Body of pancreas (tissue), 4 donors: Measurements from ENCODE around the gene POLE4.

Source experiments
- POLR2A ChIP-seq, 3 donors: fragments of 450-650 bp; IDR thresholded peaks; one replicate each; pipeline ENCODE4 v1.6.1; 2016; ENCODE audit warnings: antibody characterized with exemption in 3 of 3, mild to moderate bottlenecking in 2 of 3
- TF ChIP-seq, protein P1 (sequence below), 7 experiments: fragments of 450-650 bp in 4 of 7; fragments of 200-600 bp in 3 of 7; sonication (generic) in 3 of 7; IDR thresholded peaks; one replicate each; pipeline ENCODE4 v1.5.1; 2016 to 2019; ENCODE audit warnings: antibody characterized with exemption in 7 of 7

DNA sequence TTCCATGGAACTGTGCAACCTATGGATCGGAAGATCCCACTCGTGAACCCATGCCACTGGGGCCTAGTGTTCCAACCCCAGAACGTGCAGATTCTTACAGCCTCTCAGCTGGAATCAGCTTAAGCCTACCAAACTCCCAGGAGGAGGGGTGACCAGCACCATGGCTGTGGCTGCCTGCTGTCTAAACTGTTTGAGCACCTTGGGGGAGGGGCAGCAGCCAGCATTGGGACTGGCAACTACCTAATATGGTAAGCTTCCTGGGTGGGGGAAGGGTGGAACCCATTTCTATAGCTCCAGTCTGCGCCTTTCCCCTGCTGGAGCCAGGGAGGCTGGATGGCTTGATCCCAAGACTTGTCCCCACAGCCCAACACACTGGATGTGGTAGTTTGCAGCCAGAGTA, 10.7 kb upstream of the POLE4 start:
- TF ChIP-seq, protein P1, sequence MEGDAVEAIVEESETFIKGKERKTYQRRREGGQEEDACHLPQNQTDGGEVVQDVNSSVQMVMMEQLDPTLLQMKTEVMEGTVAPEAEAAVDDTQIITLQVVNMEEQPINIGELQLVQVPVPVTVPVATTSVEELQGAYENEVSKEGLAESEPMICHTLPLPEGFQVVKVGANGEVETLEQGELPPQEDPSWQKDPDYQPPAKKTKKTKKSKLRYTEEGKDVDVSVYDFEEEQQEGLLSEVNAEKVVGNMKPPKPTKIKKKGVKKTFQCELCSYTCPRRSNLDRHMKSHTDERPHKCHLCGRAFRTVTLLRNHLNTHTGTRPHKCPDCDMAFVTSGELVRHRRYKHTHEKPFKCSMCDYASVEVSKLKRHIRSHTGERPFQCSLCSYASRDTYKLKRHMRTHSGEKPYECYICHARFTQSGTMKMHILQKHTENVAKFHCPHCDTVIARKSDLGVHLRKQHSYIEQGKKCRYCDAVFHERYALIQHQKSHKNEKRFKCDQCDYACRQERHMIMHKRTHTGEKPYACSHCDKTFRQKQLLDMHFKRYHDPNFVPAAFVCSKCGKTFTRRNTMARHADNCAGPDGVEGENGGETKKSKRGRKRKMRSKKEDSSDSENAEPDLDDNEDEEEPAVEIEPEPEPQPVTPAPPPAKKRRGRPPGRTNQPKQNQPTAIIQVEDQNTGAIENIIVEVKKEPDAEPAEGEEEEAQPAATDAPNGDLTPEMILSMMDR (IDR thresholded peaks at IDR 0.05): no peak
- no peak for TF ChIP-seq POLR2A (IDR thresholded peaks at IDR 0.05)
